ENCODE measurements around the gene COP1.

The COP1 gene

DNA sequence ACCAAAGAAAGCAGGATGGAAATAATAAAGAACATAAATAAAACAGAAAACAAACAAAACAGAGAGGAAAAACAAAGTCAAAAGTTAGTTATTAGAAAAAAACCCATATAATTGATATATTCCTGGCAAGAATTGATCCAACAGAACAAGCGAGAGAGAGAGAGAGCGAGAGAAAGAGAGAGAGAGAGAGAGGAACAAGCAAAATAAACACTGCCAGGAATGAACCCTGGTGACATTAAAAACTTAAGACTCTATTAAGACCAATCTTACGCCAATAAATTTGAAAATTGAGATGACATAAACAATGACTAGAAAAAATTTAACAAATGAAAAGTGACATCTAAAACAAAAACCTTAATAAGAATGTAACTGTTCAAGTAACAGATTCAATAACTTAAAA lies 64.1 kb downstream of the COP1 start:
- ATAC-seq, result no peak
- no peak for TF ChIP-seq SNAI2 (CRISPR knock-in tag; IDR thresholded peaks at IDR 0.05)
- TF ChIP-seq, protein P1, sequence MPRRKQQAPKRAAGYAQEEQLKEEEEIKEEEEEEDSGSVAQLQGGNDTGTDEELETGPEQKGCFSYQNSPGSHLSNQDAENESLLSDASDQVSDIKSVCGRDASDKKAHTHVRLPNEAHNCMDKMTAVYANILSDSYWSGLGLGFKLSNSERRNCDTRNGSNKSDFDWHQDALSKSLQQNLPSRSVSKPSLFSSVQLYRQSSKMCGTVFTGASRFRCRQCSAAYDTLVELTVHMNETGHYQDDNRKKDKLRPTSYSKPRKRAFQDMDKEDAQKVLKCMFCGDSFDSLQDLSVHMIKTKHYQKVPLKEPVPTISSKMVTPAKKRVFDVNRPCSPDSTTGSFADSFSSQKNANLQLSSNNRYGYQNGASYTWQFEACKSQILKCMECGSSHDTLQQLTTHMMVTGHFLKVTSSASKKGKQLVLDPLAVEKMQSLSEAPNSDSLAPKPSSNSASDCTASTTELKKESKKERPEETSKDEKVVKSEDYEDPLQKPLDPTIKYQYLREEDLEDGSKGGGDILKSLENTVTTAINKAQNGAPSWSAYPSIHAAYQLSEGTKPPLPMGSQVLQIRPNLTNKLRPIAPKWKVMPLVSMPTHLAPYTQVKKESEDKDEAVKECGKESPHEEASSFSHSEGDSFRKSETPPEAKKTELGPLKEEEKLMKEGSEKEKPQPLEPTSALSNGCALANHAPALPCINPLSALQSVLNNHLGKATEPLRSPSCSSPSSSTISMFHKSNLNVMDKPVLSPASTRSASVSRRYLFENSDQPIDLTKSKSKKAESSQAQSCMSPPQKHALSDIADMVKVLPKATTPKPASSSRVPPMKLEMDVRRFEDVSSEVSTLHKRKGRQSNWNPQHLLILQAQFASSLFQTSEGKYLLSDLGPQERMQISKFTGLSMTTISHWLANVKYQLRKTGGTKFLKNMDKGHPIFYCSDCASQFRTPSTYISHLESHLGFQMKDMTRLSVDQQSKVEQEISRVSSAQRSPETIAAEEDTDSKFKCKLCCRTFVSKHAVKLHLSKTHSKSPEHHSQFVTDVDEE (CRISPR knock-in tag; IDR thresholded peaks at IDR 0.05), result no peak
- TF ChIP-seq CSDC2 (CRISPR knock-in tag; IDR thresholded peaks at IDR 0.05), result no peak
- no peak for TF ChIP-seq RARB (CRISPR knock-in tag; IDR thresholded peaks at IDR 0.05)
- TF ChIP-seq GLIS3 (CRISPR knock-in tag; IDR thresholded peaks at IDR 0.05), result no peak
- TF ChIP-seq ZNF8 (CRISPR knock-in tag; IDR thresholded peaks at IDR 0.05), result no peak
- no peak for TF ChIP-seq TCF4 (CRISPR knock-in tag; IDR thresholded peaks at IDR 0.05; ENCODE audit: borderline replicate concordance)
- no peak for TF ChIP-seq ZC3H10 (CRISPR knock-in tag; IDR thresholded peaks at IDR 0.05)
- TF ChIP-seq, protein P2, sequence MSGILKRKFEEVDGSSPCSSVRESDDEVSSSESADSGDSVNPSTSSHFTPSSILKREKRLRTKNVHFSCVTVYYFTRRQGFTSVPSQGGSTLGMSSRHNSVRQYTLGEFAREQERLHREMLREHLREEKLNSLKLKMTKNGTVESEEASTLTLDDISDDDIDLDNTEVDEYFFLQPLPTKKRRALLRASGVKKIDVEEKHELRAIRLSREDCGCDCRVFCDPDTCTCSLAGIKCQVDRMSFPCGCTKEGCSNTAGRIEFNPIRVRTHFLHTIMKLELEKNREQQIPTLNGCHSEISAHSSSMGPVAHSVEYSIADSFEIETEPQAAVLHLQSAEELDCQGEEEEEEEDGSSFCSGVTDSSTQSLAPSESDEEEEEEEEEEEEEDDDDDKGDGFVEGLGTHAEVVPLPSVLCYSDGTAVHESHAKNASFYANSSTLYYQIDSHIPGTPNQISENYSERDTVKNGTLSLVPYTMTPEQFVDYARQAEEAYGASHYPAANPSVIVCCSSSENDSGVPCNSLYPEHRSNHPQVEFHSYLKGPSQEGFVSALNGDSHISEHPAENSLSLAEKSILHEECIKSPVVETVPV (CRISPR knock-in tag; IDR thresholded peaks at IDR 0.05), result no peak
- TF ChIP-seq ZFP30 (CRISPR knock-in tag; IDR thresholded peaks at IDR 0.05), result no peak
- TF ChIP-seq TOX (CRISPR knock-in tag; IDR thresholded peaks at IDR 0.05; ENCODE audit: borderline replicate concordance), result no peak
- TF ChIP-seq ESRRG (CRISPR knock-in tag; IDR thresholded peaks at IDR 0.05), result no peak

DNA sequence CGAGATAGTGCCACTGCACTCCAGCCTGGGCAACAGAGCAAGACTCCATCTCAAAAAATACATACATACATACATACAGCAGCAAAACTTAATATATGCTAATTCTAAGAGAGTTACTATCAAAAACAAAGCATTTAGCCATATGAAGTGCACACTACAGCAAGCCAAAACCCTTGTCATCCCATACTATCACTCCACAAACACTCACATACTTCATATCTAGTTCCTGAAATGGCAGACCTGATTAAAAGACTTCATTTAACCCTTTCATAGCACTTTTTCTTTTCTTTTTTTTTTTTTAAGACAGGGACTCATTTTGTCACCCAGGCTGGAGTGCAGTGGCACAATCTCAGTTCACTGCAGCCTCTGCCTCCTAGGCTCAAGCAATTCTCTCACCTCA lies 65.6 kb downstream of the COP1 start:
- no peak for ATAC-seq
- TF ChIP-seq, protein P3, sequence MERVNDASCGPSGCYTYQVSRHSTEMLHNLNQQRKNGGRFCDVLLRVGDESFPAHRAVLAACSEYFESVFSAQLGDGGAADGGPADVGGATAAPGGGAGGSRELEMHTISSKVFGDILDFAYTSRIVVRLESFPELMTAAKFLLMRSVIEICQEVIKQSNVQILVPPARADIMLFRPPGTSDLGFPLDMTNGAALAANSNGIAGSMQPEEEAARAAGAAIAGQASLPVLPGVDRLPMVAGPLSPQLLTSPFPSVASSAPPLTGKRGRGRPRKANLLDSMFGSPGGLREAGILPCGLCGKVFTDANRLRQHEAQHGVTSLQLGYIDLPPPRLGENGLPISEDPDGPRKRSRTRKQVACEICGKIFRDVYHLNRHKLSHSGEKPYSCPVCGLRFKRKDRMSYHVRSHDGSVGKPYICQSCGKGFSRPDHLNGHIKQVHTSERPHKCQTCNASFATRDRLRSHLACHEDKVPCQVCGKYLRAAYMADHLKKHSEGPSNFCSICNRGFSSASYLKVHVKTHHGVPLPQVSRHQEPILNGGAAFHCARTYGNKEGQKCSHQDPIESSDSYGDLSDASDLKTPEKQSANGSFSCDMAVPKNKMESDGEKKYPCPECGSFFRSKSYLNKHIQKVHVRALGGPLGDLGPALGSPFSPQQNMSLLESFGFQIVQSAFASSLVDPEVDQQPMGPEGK (CRISPR knock-in tag; IDR thresholded peaks at IDR 0.05; ENCODE audit: borderline replicate concordance), result no peak
- no peak for TF ChIP-seq ZNF8 (CRISPR knock-in tag; IDR thresholded peaks at IDR 0.05)
- TF ChIP-seq ZFP3 (CRISPR knock-in tag; IDR thresholded peaks at IDR 0.05), result no peak
- TF ChIP-seq RARB (CRISPR knock-in tag; IDR thresholded peaks at IDR 0.05), result no peak
- TF ChIP-seq, protein P1 (CRISPR knock-in tag; IDR thresholded peaks at IDR 0.05), result no peak

DNA sequence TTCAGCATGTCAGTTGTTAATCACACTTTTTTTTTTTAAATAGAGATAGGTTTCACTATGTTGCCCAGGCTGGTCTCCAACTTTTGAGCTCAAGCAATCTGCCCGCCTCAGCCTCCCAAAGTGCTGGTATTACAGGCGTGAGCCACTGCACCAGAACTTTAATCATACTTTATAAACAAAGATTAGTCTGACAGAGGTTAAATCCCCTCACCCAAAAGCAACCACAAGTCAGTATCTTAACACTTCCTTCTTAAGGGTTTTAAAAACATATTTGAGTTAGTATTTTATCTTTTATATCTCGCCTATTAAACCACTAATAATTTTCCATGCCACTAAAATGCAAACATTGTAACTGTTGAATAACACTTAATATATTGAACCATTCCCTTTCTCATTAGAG lies 70.2 kb downstream of the COP1 start:
- ATAC-seq, result no peak
- TF ChIP-seq ESRRG (CRISPR knock-in tag; IDR thresholded peaks at IDR 0.05), result no peak
- TF ChIP-seq SNAI2 (CRISPR knock-in tag; IDR thresholded peaks at IDR 0.05), result no peak
- TF ChIP-seq CSDC2 (CRISPR knock-in tag; IDR thresholded peaks at IDR 0.05), result no peak
- TF ChIP-seq, protein P3 (CRISPR knock-in tag; IDR thresholded peaks at IDR 0.05; ENCODE audit: borderline replicate concordance), result no peak

DNA sequence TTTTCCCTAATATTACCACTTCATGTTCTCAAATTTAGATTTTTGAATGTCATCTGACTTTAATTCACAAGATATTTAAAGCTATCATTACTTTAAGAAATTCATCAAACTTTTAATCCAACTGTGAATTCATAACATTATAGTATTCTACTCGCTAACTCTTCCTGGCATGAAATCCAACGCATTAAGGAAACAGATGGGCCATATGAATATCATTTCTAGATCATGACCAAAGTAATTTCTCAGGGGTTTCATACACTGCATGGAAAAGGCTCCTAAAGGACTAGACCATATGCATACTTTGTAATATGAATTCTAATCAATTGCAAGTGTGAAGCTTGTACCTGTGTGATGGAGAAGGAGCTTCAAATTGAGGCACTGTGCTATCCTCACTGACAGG lies 72.4 kb downstream of the COP1 start:
- no peak for ATAC-seq
- TF ChIP-seq, protein P4, sequence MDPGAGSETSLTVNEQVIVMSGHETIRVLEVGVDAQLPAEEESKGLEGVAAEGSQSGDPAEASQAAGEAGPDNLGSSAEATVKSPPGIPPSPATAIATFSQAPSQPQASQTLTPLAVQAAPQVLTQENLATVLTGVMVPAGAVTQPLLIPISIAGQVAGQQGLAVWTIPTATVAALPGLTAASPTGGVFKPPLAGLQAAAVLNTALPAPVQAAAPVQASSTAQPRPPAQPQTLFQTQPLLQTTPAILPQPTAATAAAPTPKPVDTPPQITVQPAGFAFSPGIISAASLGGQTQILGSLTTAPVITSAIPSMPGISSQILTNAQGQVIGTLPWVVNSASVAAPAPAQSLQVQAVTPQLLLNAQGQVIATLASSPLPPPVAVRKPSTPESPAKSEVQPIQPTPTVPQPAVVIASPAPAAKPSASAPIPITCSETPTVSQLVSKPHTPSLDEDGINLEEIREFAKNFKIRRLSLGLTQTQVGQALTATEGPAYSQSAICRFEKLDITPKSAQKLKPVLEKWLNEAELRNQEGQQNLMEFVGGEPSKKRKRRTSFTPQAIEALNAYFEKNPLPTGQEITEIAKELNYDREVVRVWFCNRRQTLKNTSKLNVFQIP (CRISPR knock-in tag; IDR thresholded peaks at IDR 0.05; ENCODE audit: borderline replicate concordance, low read depth), result no peak

Measured in SK-N-SH treated with all-trans-retinoic acid at 6 μM for 48 hours (cell line).